ENCODE data around the gene LCE3B.

LCE3B gene

DNA sequence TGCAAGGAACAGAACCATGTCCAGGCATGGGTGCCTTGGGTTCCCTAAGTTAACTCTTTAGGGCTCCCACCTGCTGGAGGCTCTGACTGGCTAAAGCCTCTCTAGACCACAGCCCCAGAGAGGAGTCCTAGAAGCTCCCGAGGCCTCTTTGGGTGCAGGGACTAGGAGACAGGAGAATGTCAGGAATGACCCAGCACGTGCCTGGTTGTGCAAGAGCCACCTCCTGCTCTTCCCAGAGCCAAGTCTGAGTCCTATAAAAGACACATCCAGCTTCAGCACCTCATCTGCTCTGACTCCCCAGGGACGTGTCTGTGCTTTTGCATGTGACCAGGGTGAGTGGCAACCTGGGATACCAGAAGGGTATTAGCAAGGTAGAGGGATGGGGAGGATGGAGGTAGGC, 49.5 kb downstream of the LCE3B start, which contains the start of gene LCE2D:
LCE2D (plus strand) TSS at position 283 of the 400 bp plus-strand sequence. CDS start 726 bp downstream, outside the sequence.
- no peak for DNase-seq

All from SW 1271 (cell line).